PFSK-1 (cell line): ENCODE results near the gene PTPRM.

Source experiments
- POLR2AphosphoS5 ChIP-seq: IDR thresholded peaks from 2 replicates; pipeline ENCODE4 v1.6.1; 2012; ENCODE audit warnings: low read depth, mild to moderate bottlenecking, control low read depth, low read length, moderate library complexity
- SIN3A ChIP-seq: IDR thresholded peaks from 2 replicates; pipeline ENCODE4 v1.6.1; 2012; ENCODE audit warnings: mild to moderate bottlenecking, low read length, moderate library complexity, borderline replicate concordance; ENCODE audit not compliant: insufficient read depth
- TF ChIP-seq, protein P1 (sequence below), 2 experiments: IDR thresholded peaks; 2 replicates each; pipeline versions ENCODE4 v1.6.1 to v1.8.0; 2011 to 2012; ENCODE audit warnings: low read depth in 2 of 2, low read length in 2 of 2, control low read depth in 1 of 2, inconsistent platforms in 1 of 2, mild to moderate bottlenecking in 1 of 2, moderate library complexity in 1 of 2; ENCODE audit not compliant: insufficient read depth in 1 of 2

DNA sequence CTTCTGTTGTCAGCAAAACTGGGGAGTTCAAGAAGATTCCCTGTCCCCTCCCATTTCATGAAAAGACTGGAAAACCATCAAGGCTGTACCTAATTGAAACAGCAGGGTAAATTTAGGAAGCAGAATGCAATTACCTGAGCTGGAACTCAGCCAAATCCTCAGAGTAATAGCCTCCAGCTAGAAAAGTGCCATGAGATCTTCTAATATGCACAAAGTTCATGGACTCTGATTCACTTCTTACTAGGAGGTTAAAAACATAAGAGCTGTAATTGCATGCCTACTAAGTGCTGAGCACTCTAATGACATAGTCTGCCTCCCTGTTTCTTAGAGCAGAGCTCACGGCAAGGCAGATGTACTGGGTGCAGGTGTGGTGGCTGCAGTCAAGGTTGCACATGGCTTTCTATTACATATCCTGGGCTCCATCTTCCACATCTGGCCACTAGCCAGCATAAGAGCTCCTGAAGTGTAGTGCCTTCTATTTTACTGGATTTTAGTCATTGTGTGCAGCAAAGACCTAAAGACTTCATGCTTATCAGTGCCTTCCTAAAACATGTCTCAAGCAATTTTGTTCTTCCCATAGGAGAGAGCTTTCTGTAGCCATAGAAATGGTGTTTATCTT lies 341.7 kb downstream of the PTPRM start:
- TF ChIP-seq, protein P1, sequence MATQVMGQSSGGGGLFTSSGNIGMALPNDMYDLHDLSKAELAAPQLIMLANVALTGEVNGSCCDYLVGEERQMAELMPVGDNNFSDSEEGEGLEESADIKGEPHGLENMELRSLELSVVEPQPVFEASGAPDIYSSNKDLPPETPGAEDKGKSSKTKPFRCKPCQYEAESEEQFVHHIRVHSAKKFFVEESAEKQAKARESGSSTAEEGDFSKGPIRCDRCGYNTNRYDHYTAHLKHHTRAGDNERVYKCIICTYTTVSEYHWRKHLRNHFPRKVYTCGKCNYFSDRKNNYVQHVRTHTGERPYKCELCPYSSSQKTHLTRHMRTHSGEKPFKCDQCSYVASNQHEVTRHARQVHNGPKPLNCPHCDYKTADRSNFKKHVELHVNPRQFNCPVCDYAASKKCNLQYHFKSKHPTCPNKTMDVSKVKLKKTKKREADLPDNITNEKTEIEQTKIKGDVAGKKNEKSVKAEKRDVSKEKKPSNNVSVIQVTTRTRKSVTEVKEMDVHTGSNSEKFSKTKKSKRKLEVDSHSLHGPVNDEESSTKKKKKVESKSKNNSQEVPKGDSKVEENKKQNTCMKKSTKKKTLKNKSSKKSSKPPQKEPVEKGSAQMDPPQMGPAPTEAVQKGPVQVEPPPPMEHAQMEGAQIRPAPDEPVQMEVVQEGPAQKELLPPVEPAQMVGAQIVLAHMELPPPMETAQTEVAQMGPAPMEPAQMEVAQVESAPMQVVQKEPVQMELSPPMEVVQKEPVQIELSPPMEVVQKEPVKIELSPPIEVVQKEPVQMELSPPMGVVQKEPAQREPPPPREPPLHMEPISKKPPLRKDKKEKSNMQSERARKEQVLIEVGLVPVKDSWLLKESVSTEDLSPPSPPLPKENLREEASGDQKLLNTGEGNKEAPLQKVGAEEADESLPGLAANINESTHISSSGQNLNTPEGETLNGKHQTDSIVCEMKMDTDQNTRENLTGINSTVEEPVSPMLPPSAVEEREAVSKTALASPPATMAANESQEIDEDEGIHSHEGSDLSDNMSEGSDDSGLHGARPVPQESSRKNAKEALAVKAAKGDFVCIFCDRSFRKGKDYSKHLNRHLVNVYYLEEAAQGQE (IDR thresholded peaks at IDR 0.05; ENCODE audit: insufficient read depth in 1 of 2, low read depth in 2 of 2, low read length in 2 of 2): no peak
- no peak for TF ChIP-seq SIN3A
- no peak for TF ChIP-seq POLR2AphosphoS5
